ENCODE measurements around the gene UPK2.
"Not testable (repeated sequence)": the region's sequence is repeated elsewhere in the genome, so short reads cannot be mapped to it uniquely, and the experiment has no call there.

UPK2 gene

GRCh38 chr11:118947091-118947490, 9.0 kb upstream of the UPK2 start:
- Histone ChIP-seq H3K4me3 (replicated peaks; ENCODE audit: insufficient read depth, low read length) (no peak overlapping the region), H3K27me3 (ENCODE audit: insufficient read depth, poor library complexity, severe bottlenecking) (no peaks in the 10 kb centered on the region), H3K27ac (replicated peaks) (no peak overlapping the region)
- TF ChIP-seq SPI1 (IDR thresholded peaks at IDR 0.05; ENCODE audit: borderline replicate concordance, low read depth) = no peak
- no peak for TF ChIP-seq CTCF (IDR thresholded peaks at IDR 0.05; ENCODE audit: insufficient read depth, low read length)
- no peak for TF ChIP-seq GABPA (IDR thresholded peaks at IDR 0.05; ENCODE audit: low read depth)
- no peak for TF ChIP-seq POLR2AphosphoS5 (IDR thresholded peaks at IDR 0.05; ENCODE audit: low read depth)
- no peak for TF ChIP-seq REST (IDR thresholded peaks at IDR 0.05; ENCODE audit: insufficient replicate concordance, low read depth)
- no peak for DNase-seq (ENCODE audit: low read depth in 1 of 2, low spot score in 1 of 2)

- no peak overlapping the region for H3K4me3 ChIP-seq (replicated peaks; ENCODE audit: insufficient read depth, low read length)
- TF ChIP-seq POLR2AphosphoS5 (IDR thresholded peaks at IDR 0.05; ENCODE audit: low read depth) (no peak), REST (IDR thresholded peaks at IDR 0.05; ENCODE audit: insufficient replicate concordance, low read depth) (no peak)
- no peak for DNase-seq (ENCODE audit: low read depth in 1 of 2, low spot score in 1 of 2)
- H3K27me3 ChIP-seq (ENCODE audit: insufficient read depth, poor library complexity, severe bottlenecking) = no peaks in the 10 kb centered on the region
- H3K27ac ChIP-seq (replicated peaks) = no peak overlapping the region
Measured at GRCh38 chr11:118948000-118948399, 8.1 kb upstream of the UPK2 start.

- Histone ChIP-seq H3K27me3 (ENCODE audit: insufficient read depth, poor library complexity, severe bottlenecking) (no peaks in the 10 kb centered on the region), H3K27ac (replicated peaks) (no peak overlapping the region), H3K4me3 (replicated peaks; ENCODE audit: insufficient read depth, low read length) (no peak overlapping the region)
- DNase-seq (ENCODE audit: low read depth in 1 of 2, low spot score in 1 of 2) = no peak
- no peak for TF ChIP-seq CTCF (IDR thresholded peaks at IDR 0.05; ENCODE audit: insufficient read depth, low read length)
- no peak for TF ChIP-seq REST (IDR thresholded peaks at IDR 0.05; ENCODE audit: insufficient replicate concordance, low read depth)
- TF ChIP-seq SPI1 (IDR thresholded peaks at IDR 0.05; ENCODE audit: borderline replicate concordance, low read depth) = no peak
- TF ChIP-seq GABPA (IDR thresholded peaks at IDR 0.05; ENCODE audit: low read depth) = no peak
- no peak for TF ChIP-seq POLR2AphosphoS5 (IDR thresholded peaks at IDR 0.05; ENCODE audit: low read depth)
Measured at GRCh38 chr11:118953265-118953664, 2.8 kb upstream of the UPK2 start.

GRCh38 chr11:118953976-118954375, 2.1 kb upstream of the UPK2 start:
- not testable (repeated sequence) for H3K27ac ChIP-seq (replicated peaks); H3K27me3 ChIP-seq (ENCODE audit: insufficient read depth, poor library complexity, severe bottlenecking); H3K4me3 ChIP-seq (replicated peaks; ENCODE audit: insufficient read depth, low read length); DNase-seq (ENCODE audit: low read depth in 1 of 2, low spot score in 1 of 2)

Data from HL-60 (cell line).